Measurements from ENCODE around the gene ENC1. TPM values are rescaled to one million over a fixed set of nuclear protein-coding genes. Genes with fewer than 3 reads are reported as not detected.
A peak's percentile ranks its signal among the peaks of the same experiment; 100 is the strongest.

Gene ENC1
- total and polyA plus RNA-seq, 2 experiments from 2014 or later, result 0.56 to 6.5 TPM

DNA sequence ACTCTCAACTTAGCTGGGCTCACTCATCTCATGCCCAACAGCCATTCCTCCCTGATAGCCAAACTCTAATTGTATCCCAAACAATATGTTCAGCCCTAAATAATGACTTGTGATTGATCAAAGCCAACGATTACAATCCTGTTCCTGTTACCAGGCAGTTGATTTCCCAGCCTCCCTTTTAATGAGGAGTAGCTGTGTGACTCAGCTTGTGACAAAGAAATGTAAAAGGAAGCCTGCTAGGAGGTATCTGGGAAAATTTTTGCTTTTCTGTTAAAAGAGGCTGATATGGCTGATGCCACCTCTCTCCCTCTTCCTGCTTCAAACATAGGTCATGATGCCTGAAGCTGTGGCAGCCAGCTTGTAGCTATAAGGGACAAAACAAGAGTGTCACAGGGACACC, 19.6 kb upstream of the ENC1 start:
- TF ChIP-seq, protein P1, sequence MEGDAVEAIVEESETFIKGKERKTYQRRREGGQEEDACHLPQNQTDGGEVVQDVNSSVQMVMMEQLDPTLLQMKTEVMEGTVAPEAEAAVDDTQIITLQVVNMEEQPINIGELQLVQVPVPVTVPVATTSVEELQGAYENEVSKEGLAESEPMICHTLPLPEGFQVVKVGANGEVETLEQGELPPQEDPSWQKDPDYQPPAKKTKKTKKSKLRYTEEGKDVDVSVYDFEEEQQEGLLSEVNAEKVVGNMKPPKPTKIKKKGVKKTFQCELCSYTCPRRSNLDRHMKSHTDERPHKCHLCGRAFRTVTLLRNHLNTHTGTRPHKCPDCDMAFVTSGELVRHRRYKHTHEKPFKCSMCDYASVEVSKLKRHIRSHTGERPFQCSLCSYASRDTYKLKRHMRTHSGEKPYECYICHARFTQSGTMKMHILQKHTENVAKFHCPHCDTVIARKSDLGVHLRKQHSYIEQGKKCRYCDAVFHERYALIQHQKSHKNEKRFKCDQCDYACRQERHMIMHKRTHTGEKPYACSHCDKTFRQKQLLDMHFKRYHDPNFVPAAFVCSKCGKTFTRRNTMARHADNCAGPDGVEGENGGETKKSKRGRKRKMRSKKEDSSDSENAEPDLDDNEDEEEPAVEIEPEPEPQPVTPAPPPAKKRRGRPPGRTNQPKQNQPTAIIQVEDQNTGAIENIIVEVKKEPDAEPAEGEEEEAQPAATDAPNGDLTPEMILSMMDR (IDR thresholded peaks at IDR 0.05; ENCODE audit: low read depth, low read length), result no peak
- no peak for DNase-seq (ENCODE audit: low read depth in 1 of 2, low spot score in 1 of 2)
- Histone ChIP-seq H3K4me3 (no peak overlapping the region), H3K4me1 (ENCODE audit: low read depth) (no peaks in the 10 kb centered on the region), H3K27me3 (no peaks in the 10 kb centered on the region), H3K36me3 (no peaks in the 10 kb centered on the region), H3K9me3 (ENCODE audit: low read depth) (no peaks in the 10 kb centered on the region), H3K27ac (no peak overlapping the region)

- H3K4me3 ChIP-seq, result no peak overlapping the region
- H3K27ac ChIP-seq, result no peak overlapping the region
- no peaks in the 10 kb centered on the region for H3K4me1 ChIP-seq (ENCODE audit: low read depth)
- DNase-seq (ENCODE audit: low read depth in 1 of 2, low spot score in 1 of 2), result peak in 1 of 2 donors; percentile 38
- H3K36me3 ChIP-seq, result no peaks in the 10 kb centered on the region
- H3K9me3 ChIP-seq (ENCODE audit: low read depth), result no peaks in the 10 kb centered on the region
- H3K27me3 ChIP-seq, result no peaks in the 10 kb centered on the region
- TF ChIP-seq, protein P1 (IDR thresholded peaks at IDR 0.05; ENCODE audit: low read depth, low read length), result no peak
Measured at GRCh38 chr5:74659172-74659571, 18.6 kb upstream of the ENC1 start.

DNA sequence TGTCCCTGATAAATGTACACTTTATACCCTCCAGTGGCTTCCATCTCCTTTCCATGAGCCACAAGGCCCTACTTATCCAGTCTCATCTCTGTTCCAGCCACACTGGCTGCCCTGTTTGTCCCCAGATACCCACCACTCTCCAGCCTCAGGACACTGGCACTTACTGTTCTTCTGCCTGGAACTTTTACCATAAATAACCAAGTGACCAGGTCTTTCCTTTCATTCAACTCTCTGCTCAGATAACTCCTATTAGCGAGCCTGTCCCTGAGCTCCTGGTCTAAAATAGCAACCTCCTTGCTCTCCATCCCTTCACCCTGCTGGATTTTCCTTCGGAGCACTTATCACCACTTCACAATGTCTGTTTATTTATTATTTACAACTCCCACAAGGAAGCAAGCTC, 16.6 kb upstream of the ENC1 start:
- Histone ChIP-seq H3K9me3 (ENCODE audit: low read depth) (no peaks in the 10 kb centered on the region), H3K27me3 (no peaks in the 10 kb centered on the region), H3K27ac (no peak overlapping the region), H3K4me1 (ENCODE audit: low read depth) (no peaks in the 10 kb centered on the region), H3K4me3 (no peak overlapping the region), H3K36me3 (no peaks in the 10 kb centered on the region)
- TF ChIP-seq, protein P1 (IDR thresholded peaks at IDR 0.05; ENCODE audit: low read depth, low read length), result no peak
- DNase-seq (ENCODE audit: low read depth in 1 of 2, low spot score in 1 of 2), result no peak

DNA sequence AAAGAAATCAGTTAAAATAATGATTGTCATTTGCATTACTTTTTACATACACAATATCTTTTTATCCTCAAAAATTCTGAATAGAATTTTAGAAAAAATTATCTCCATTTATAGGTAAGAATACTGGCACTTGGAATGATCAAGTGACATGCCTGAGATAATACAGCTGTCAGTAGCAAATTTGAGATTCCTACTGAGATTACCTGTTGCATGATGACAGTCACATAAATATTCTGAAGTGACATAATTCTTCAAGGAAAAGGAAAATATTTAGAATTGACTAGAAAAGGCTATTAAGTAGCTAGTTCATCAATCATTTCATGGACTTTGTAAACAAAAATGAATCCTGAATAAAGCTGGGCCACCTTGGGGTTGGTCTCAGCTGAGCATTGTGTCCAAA, 15.2 kb upstream of the ENC1 start:
- no peaks in the 10 kb centered on the region for H3K9me3 ChIP-seq (ENCODE audit: low read depth)
- H3K4me3 ChIP-seq, result no peak overlapping the region
- no peaks in the 10 kb centered on the region for H3K4me1 ChIP-seq (ENCODE audit: low read depth)
- no peaks in the 10 kb centered on the region for H3K36me3 ChIP-seq
- TF ChIP-seq, protein P1 (IDR thresholded peaks at IDR 0.05; ENCODE audit: low read depth, low read length), result no peak
- no peaks in the 10 kb centered on the region for H3K27me3 ChIP-seq
- DNase-seq (ENCODE audit: low read depth in 1 of 2, low spot score in 1 of 2), result no peak
- no peak overlapping the region for H3K27ac ChIP-seq

DNA sequence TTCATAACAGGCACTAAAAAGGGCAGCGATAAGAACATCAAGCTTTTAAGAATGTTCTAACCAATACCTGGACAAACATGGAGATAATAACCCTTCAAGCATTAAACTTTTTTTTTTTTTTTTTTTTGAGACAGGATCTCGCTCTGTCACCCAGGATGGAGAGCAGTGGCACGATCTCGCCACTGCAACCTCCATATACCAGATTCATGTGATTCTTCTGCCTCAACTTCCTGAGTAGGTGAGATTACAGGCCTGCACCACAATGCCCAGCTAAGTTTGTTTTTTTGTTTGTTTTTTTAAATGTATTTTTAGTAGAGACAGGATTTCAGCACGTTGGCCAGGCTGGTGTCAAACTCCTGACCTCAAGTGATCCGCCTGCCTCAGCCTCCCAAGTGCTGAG, 14.7 kb upstream of the ENC1 start:
- TF ChIP-seq, protein P1 (IDR thresholded peaks at IDR 0.05; ENCODE audit: low read depth, low read length), result no peak
- Histone ChIP-seq H3K4me1 (ENCODE audit: low read depth) (no peaks in the 10 kb centered on the region), H3K36me3 (no peaks in the 10 kb centered on the region), H3K27me3 (no peaks in the 10 kb centered on the region), H3K27ac (no peak overlapping the region), H3K4me3 (no peak overlapping the region), H3K9me3 (ENCODE audit: low read depth) (no peaks in the 10 kb centered on the region)
- DNase-seq (ENCODE audit: low read depth in 1 of 2, low spot score in 1 of 2), result no peak

DNA sequence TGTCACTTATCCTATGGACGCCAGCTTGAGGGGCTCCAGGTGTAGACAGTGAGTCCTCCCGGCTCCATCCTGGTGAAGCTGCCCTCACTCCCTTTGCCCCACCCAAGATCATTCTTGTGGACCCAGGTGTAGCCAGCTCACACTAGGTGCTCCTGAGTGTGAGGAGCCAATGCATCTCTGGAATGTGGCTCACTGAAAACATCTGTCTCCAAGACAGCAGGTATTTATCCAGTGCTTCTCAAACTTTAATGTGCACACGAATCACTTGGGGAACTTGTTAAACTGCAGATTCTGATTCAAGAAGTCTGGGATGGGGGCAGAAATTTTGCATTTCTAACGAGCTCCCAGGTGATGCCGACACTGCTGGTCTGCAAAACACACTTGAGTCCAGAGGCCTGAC, 13.5 kb upstream of the ENC1 start:
- Histone ChIP-seq H3K36me3 (no peaks in the 10 kb centered on the region), H3K27me3 (no peaks in the 10 kb centered on the region), H3K27ac (no peak overlapping the region), H3K4me3 (no peak overlapping the region), H3K4me1 (ENCODE audit: low read depth) (no peaks in the 10 kb centered on the region), H3K9me3 (ENCODE audit: low read depth) (no peaks in the 10 kb centered on the region)
- TF ChIP-seq, protein P1 (IDR thresholded peaks at IDR 0.05; ENCODE audit: low read depth, low read length), result no peak
- DNase-seq (ENCODE audit: low read depth in 1 of 2, low spot score in 1 of 2), result no peak

All from cardiac muscle cell (in vitro differentiated cells and primary cell).